Measurements from ENCODE around the gene TRIM2.

GRCh38 chr4:153206534-153206933 lies 2.3 kb downstream of the TRIM2 start:
- TF ChIP-seq EZH2 (IDR thresholded peaks at IDR 0.05; ENCODE audit: borderline replicate concordance, low read depth, low read length, poor library complexity, severe bottlenecking), result no peak
- TF ChIP-seq CTCF (conservative IDR thresholded peaks at IDR 0.05; ENCODE audit: low read depth, low read length), result no peak

Measured in A673 (cell line).